Lower leg skin (tissue), 3 donors: ENCODE results near the gene PDLIM7.

Experiments
- POLR2A ChIP-seq, 2 donors: fragments of 450-650 bp; IDR thresholded peaks; one replicate each; pipeline ENCODE4 v1.6.1; 2016 to 2017; ENCODE audit warnings: antibody characterized with exemption in 2 of 2, mild to moderate bottlenecking in 1 of 2, moderate library complexity in 1 of 2
- TF ChIP-seq, protein P1 (sequence below), 3 donors: fragments of 450-650 bp; IDR thresholded peaks; one replicate each; pipeline ENCODE4 v1.5.1; 2016; ENCODE audit warnings: antibody characterized with exemption in 3 of 3, mild to moderate bottlenecking in 3 of 3, moderate library complexity in 2 of 3

GRCh38 chr5:177530638-177531037 lies 33.2 kb upstream of the PDLIM7 start:
- TF ChIP-seq, protein P1, sequence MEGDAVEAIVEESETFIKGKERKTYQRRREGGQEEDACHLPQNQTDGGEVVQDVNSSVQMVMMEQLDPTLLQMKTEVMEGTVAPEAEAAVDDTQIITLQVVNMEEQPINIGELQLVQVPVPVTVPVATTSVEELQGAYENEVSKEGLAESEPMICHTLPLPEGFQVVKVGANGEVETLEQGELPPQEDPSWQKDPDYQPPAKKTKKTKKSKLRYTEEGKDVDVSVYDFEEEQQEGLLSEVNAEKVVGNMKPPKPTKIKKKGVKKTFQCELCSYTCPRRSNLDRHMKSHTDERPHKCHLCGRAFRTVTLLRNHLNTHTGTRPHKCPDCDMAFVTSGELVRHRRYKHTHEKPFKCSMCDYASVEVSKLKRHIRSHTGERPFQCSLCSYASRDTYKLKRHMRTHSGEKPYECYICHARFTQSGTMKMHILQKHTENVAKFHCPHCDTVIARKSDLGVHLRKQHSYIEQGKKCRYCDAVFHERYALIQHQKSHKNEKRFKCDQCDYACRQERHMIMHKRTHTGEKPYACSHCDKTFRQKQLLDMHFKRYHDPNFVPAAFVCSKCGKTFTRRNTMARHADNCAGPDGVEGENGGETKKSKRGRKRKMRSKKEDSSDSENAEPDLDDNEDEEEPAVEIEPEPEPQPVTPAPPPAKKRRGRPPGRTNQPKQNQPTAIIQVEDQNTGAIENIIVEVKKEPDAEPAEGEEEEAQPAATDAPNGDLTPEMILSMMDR (IDR thresholded peaks at IDR 0.05), result no peak
- no peak for TF ChIP-seq POLR2A (IDR thresholded peaks at IDR 0.05)
